K562 (cell line): ENCODE results near the gene SUPT3H.

Experiments
- CTCF ChIP-seq, 3 experiments: IDR thresholded peaks in 2 of 3; conservative IDR thresholded peaks in 1 of 3; 2 replicates each; pipeline ENCODE4 v1.5.1; 2011 to 2012; ENCODE audit warnings: low read length in 3 of 3, mild to moderate bottlenecking in 3 of 3, control low read depth in 2 of 3, improper control_type of control experiment in 1 of 3, inconsistent platforms in 1 of 3, low read depth in 1 of 3, mixed read lengths in 1 of 3, moderate library complexity in 1 of 3; ENCODE audit not compliant: insufficient read depth in 2 of 3
- EP300 ChIP-seq: IDR thresholded peaks from 2 replicates; pipeline ENCODE4 v1.6.1; 2012; ENCODE audit warnings: low read length, improper control_type of control experiment
- JUND ChIP-seq, 2 experiments: IDR thresholded peaks; 2 replicates in 1 of 2; 3 replicates in 1 of 2; pipeline ENCODE4 v1.6.1; 2011; ENCODE audit warnings: borderline replicate concordance in 2 of 2, low read depth in 2 of 2, low read length in 2 of 2, improper control_type of control experiment in 1 of 2, missing biosample characterization in 1 of 2, missing genetic modification characterization in 1 of 2, missing genetic modification reagents in 1 of 2
- NBN ChIP-seq: fragments of 450-650 bp; IDR thresholded peaks from 2 replicates; pipeline ENCODE4 v1.6.1; 2016; ENCODE audit warnings: low read depth, mild to moderate bottlenecking
- POLR2AphosphoS5 ChIP-seq: IDR thresholded peaks from 2 replicates; pipeline ENCODE4 v1.6.1; 2011; ENCODE audit warnings: mild to moderate bottlenecking, low read depth, low read length, moderate library complexity; ENCODE audit not compliant: control insufficient read depth, insufficient read depth
- PREB ChIP-seq: sonication (generic); formaldehyde crosslinking; IDR thresholded peaks from 2 replicates; pipeline ENCODE4 v1.8.1; 2023; ENCODE audit warnings: mild to moderate bottlenecking, missing genetic modification reagents
- SMAD1 ChIP-seq: fragments of 150-350 bp; IDR thresholded peaks from 2 replicates; pipeline ENCODE4 v1.6.1; 2014; ENCODE audit warnings: low read length, low read depth; ENCODE audit not compliant: partially characterized antibody
- TEAD2 ChIP-seq: fragments of 450-650 bp; IDR thresholded peaks from 2 replicates; pipeline ENCODE4 v1.6.1; 2016; ENCODE audit warnings: missing genetic modification characterization, control low read depth, missing compliant biosample characterization
- ZBED1 ChIP-seq: IDR thresholded peaks from 2 replicates; pipeline ENCODE4 v1.6.1; 2014
- ZBTB26 ChIP-seq: fragments of 450-650 bp; formaldehyde crosslinking; IDR thresholded peaks from 2 replicates; pipeline ENCODE4 v1.4.0; 2022; ENCODE audit warnings: missing genetic modification characterization
- ZC3H4 ChIP-seq: sonication (generic); formaldehyde crosslinking; IDR thresholded peaks from 2 replicates; pipeline ENCODE4 v1.9.0; 2021; ENCODE audit warnings: missing genetic modification reagents, borderline replicate concordance
- ZNF12 ChIP-seq: sonication (generic); formaldehyde crosslinking; IDR thresholded peaks from 2 replicates; pipeline ENCODE4 v1.4.0; 2020; ENCODE audit warnings: mild to moderate bottlenecking, missing genetic modification reagents
- ZNF140 ChIP-seq: fragments of 250-450 bp; sonication (Bioruptor Pico); IDR thresholded peaks from 2 replicates; pipeline ENCODE4 v1.8.0; 2021; ENCODE audit warnings: moderate library complexity, mild to moderate bottlenecking, inconsistent platforms

GRCh38 chr6:45299096-45299581, 78.6 kb downstream of the SUPT3H start:
- TF ChIP-seq ZBED1 (no peak), CTCF (IDR thresholded peaks at IDR 0.05 in 2 of 3, conservative IDR thresholded peaks at IDR 0.05 in 1 of 3; ENCODE audit: insufficient read depth in 2 of 3, low read depth in 1 of 3, low read length in 3 of 3) (no peak), NBN (no peak), JUND (IDR thresholded peaks at IDR 0.05; ENCODE audit: borderline replicate concordance, low read depth, low read length) (no peak), JUND (tag; IDR thresholded peaks at IDR 0.05; ENCODE audit: borderline replicate concordance, low read depth, low read length) (no peak), ZNF140 (CRISPR knock-in tag) (no peak), ZC3H4 (CRISPR knock-in tag) (no peak), PREB (CRISPR knock-in tag) (no peak), TEAD2 (tag) (no peak), SMAD1 (no peak), ZNF12 (CRISPR knock-in tag) (no peak), ZBTB26 (CRISPR knock-in tag) (no peak), POLR2AphosphoS5 (no peak), EP300 (no peak)
